SIG-M5 treated with dmso at 0.1 percent for 504 hours (cell line): Measurements from ENCODE around the gene DAPK2.
"Not testable (repeated sequence)": the region's sequence is repeated elsewhere in the genome, so short reads cannot be mapped to it uniquely, and the experiment has no call there.

Experiments used
- DNase-seq: peaks from one replicate; lab custom pipeline; 2025; ENCODE audit not compliant: unreplicated experiment; lab: John Stamatoyannopoulos, UW

The DAPK2 gene

GRCh38 chr15:64046421-64047153, at the start of gene DAPK2:
DAPK2 (minus strand) TSS chr15:64046485; CDS start chr15:64040261, 6,224 bp downstream.
- DNase-seq, result peak; percentile 28

- DNase-seq, result no peak
These were observed 49.1 kb upstream of the DAPK2 start for GRCh38 chr15:64095431-64095794.

DNA sequence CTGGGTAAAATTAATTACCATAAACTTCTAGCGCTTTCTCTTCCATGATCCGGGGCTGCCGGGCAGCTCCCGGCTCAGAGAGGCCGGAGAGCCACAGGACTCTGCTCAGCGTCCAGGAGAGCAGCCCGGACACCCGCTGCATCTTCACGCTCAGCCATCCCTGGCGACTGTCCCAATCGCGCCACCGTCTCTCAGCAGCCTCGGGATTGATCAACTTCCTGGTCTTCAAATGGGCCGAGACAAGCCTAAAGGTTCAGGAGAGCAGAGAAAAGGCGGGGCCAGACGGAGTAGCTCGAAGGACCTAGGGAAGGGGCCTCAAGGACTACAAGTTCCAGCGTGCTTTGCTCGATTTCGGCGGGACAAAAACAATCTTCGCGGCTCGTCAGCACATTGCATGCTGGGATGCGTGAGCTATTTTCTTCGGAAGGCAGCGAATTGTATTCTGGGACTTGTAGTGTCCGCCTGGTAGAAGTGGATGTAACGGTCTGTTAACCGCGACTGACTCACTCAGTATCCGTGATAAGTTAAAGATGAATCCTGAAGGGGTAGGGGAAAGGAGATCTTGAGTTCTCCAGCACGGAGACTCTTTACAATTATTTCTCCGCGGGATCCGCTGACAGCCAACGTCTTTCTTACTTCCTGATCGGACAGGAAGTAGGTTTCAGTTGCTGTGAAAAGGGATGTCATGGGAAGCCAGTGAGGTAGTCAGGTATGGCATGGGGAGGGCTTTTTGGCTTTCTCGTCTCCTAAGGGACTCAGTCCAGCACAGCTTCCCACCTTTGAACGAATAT, 47.5 kb upstream of the DAPK2 start, which contains the start of gene CIAO2A:
Gene CIAO2A, minus strand, starts transcription at position 212 of the 791 bp plus-strand sequence. Its CDS starts 70 bp downstream, at position 142.
- peak; percentile 100 for DNase-seq

GRCh38 chr15:64092864-64093626, 46.8 kb upstream of the DAPK2 start:
- DNase-seq, result peak; percentile 56

DNA sequence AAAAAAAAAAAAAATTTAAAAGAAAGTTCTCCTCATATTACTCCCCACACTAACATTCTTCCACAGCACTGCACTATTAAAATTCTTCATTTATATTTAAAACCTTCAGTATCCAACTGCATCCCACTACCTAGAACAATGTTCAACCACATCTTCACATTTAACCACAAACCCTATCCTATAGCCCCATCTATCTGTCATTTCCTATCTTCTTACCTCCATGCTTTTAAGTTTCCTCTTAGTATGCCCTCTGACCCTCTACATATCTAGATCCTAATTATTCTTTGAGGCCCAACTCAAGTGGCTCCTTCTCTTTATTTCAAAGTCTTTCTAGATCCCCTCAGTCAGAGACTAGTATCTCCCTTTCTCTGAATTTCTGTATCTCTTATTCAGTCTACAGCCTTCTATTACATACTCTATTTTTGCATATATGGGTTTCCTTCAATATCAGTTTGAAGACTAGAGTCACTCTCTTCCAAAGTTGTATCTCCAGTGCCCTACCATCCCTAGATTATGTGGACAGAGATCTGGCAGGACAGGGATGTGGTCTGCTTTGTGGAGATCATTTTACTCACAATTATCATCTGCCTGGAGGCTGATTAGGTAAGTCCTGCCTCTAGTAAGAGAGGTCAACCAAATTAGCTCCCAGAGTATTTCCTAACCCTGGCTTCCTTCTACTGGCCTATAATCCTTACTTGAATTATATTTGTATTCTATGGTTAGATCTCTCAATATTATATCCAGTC, 46.0 kb upstream of the DAPK2 start:
- DNase-seq, result no peak

GRCh38 chr15:64090527-64090926, 44.2 kb upstream of the DAPK2 start:
- peak; percentile 78 for DNase-seq

DNA sequence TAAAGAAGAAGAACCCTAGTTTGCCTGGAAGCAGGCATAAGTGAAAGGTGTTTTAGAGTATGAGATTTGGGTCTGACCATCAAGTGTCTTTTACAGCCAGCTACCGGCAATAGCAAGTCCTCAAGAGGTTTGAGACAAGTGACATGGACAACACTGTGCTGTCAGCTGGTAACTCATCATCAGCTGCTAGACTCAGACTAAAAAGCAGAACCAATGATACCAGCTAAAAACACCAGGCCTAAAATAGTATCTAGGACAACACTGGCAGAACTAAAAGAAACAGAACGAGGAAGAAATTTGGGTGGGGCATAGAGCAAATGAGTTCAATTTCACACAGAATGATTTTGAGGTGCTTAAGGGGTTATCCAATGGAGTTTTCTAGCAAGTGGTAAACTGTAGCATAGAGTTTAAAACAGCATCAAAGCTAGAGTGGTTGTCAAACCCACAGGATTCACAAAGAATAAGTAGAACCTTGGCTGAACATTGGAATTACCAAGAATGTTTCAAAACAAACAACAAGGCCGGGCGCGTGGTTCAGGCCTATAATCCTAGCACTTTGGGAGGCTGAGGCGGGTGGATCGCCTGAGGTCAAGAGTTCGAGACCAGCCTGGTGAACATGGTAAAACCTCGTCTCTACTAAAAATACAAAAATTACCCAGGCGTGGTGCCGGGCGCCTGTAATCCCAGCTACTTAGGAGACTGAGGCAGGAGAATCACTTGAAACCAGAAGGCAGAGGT, 43.4 kb upstream of the DAPK2 start:
- DNase-seq, result peak; percentile 73

DNA sequence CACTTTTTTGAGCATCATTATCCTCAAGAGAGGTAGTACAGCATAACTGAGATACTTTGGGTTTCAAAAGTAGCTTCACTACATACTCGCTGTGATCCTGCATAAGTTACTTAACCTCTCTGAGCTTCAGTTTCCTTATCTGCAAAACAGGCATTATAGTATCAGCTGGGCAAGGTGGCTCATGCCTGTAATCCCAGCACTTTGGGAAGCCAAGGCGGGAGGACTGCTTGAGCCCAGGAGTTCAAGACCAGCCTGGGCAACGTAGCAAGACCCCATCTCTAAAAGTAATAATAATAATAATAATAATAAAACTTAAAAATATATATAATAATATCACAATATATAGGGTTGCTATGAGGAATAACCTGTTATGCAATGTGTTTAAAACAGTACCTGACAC, 36.5 kb upstream of the DAPK2 start:
- no peak for DNase-seq

DNA sequence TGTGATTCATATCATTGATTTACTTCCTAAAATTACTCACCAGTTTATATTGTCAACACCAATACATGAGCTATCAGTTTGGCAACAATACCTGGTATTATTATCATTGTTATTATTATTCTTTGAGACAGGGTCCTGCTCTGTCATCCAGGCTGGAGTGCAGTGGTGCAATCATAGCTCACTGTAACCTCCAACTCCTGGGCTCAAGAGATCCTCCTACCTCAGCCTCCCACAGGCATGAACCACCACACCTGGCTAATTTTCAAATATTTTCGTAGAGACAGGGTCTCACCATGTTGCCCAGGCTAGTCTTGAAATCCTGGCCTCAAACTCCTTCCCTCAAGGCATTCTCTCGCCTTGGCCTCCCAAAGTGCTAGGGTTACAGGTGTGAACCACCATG, 27.2 kb upstream of the DAPK2 start:
- DNase-seq, result not testable (repeated sequence)

- DNase-seq, result no peak
These were observed 26.5 kb upstream of the DAPK2 start for GRCh38 chr15:64072812-64073211.

GRCh38 chr15:64071931-64072765, 25.9 kb upstream of the DAPK2 start:
- no peak for DNase-seq

DNA sequence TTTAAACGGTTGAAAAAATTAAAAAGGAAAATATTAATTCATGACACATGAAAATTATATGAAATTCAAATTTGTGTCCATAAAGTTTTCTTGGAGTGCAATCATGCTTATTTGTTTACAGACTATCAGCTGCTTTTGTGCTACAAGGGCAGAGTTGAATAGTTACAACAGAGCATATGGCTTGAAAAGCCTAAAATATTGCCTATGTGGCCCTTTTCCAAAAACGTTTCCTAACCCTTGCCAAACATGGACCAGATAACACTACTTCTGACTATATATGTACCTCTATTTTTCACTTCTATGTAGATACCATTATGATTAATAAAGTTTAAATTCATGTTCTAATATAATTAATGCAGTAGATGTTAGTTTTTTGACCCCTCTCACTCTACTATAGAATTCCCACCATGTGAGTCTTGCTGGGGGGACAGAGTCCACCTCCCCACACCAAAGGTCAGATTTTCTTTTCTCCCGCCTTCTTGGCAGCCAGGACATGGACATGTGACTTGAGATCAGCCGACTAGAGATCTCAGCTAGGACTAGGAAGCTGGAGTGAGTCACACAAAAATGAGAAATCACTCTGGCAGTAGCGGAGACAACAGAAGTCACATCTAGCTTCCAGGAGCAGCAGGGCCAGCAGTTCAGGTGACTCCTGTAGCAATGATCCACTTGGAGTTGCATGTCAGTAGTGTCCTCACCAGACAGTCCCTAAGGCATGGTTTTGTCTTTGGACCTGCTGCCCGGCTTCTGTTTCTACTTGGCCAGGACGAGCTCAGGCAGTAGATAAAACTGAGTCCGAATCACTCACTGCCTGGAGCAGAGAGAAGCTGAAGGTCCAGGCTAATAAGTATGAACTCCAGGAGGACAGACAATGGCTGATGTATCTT, 24.9 kb upstream of the DAPK2 start:
- no peak for DNase-seq

GRCh38 chr15:64070106-64070505, 23.8 kb upstream of the DAPK2 start:
- no peak for DNase-seq

- DNase-seq, result no peak
These were observed 21.8 kb upstream of the DAPK2 start for GRCh38 chr15:64068133-64068532.

DNA sequence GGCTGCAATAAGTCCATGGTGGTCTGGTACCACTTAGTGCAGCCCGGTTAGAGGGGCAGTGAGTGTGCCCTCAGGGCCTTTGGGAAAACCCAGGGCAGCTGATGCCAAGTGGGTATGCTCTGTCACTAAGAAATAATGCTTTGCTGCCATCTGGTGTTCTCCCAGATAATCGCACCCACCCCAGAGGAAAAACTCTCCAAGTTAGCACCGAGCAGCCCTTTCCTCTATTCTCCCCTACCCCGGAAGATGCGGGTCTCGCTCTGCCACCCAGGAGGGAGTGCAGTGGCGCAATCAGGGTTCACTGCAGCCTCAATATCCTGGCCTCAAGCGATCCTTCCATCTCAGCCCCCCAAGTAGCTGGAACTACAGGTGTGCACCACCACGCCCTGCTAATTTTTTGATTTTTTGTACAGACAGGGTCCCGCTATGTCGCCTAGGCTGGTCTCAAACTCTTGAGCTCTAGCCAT, 21.3 kb upstream of the DAPK2 start:
- DNase-seq, result peak; percentile 69

DNA sequence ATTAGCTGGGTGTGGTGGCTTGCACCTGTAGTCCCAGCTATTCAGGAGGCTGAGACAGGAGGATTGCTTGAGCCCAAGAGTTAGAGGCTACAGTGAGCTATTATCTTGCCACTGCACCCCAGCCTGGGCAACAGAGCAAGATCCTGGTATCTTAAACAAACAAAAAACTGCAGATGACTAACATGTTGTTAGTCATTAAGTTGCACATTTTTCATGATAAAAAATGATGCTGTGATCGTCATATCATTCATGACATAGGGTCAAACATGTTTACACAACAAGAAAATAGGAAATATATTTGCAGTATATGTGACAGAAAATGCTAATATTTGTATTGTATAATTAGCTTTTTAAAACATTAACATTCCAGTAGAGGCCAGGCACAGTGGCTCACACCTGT, 20.2 kb upstream of the DAPK2 start:
- DNase-seq, result no peak

DNA sequence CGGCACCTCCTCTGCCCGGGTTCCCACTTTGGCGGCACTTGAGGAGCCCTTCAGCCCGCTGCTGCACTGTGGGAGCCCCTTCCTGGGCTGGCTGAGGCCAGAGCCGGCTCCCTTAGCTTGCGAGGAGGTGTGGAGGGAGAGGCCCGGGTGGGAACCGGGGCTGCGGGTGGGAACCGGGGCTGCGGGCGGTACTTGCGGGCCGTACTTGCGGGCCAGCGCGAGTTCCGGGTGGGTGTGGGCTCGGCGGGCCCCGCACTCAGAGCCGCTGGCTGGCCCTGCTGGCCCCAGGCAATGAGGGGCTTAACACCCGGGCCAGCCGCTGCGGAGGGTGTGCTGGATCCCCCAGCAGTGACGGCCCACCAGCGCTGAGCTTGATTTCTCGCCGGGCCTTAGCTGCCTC, 14.4 kb upstream of the DAPK2 start:
- DNase-seq, result no peak

GRCh38 chr15:64059104-64059503, 12.8 kb upstream of the DAPK2 start:
- DNase-seq, result not testable (repeated sequence)
